H9 (cell line): ENCODE results near the gene TSHZ1. TPM values are rescaled to one million over a fixed set of nuclear protein-coding genes. Genes with fewer than 3 reads are reported as not detected.

ENCODE experiments used
- DNase-seq: peaks from one replicate; pipeline ENCODE4 v3.0.0-alpha.2; 2017
- H2AFZ ChIP-seq: one replicate; pipeline ENCODE4 v1.6.1; 2013; ENCODE audit warnings: mild to moderate bottlenecking, low read length, control low read depth, moderate library complexity
- H2AK5ac ChIP-seq: 2 replicates; pipeline ENCODE4 v1.6.1; 2013; ENCODE audit warnings: low read length, control low read depth, mixed read lengths; ENCODE audit not compliant: insufficient read length
- H2BK120ac ChIP-seq: one replicate; pipeline ENCODE4 v1.6.1; 2013; ENCODE audit warnings: low read depth, mild to moderate bottlenecking, low read length, control low read depth, inconsistent platforms; ENCODE audit not compliant: poor library complexity, severe bottlenecking
- H2BK12ac ChIP-seq: 2 replicates; pipeline ENCODE4 v1.6.1; 2013; ENCODE audit warnings: low read length, control low read depth, mixed read lengths, low read depth; ENCODE audit not compliant: insufficient read length
- H2BK15ac ChIP-seq: 2 replicates; pipeline ENCODE4 v1.6.1; 2013; ENCODE audit warnings: low read depth, low read length, control low read depth
- H2BK20ac ChIP-seq: one replicate; pipeline ENCODE4 v1.6.1; 2013; ENCODE audit warnings: low read depth, mild to moderate bottlenecking, low read length, control low read depth, inconsistent platforms; ENCODE audit not compliant: poor library complexity, severe bottlenecking
- H2BK5ac ChIP-seq: 2 replicates; pipeline ENCODE4 v1.6.1; 2013; ENCODE audit warnings: low read length, control low read depth, mixed read lengths; ENCODE audit not compliant: insufficient read length
- H3K14ac ChIP-seq: 2 replicates; pipeline ENCODE4 v1.6.1; 2013; ENCODE audit warnings: low read length, control low read depth; ENCODE audit not compliant: insufficient read depth
- H3K18ac ChIP-seq: 2 replicates; pipeline ENCODE4 v1.6.1; 2013; ENCODE audit warnings: low read depth, mild to moderate bottlenecking, mixed read lengths, low read length, control low read depth; ENCODE audit not compliant: insufficient read length
- H3K23ac ChIP-seq: 2 replicates; pipeline ENCODE4 v1.6.1; 2013; ENCODE audit warnings: low read length, control low read depth, mixed read lengths, low read depth; ENCODE audit not compliant: insufficient read length
- H3K23me2 ChIP-seq: 2 replicates; pipeline ENCODE4 v1.6.1; 2013; ENCODE audit warnings: low read depth, mild to moderate bottlenecking, mixed read lengths, low read length, control low read depth; ENCODE audit not compliant: insufficient read length, poor library complexity, severe bottlenecking
- H3K27ac ChIP-seq: 2 replicates; pipeline ENCODE4 v1.5.1; 2013; ENCODE audit warnings: low read length, control low read depth, mixed read lengths, low read depth; ENCODE audit not compliant: insufficient read length
- H3K27me3 ChIP-seq: 2 replicates; pipeline ENCODE4 v1.6.1; 2013; ENCODE audit warnings: low read length, control low read depth, inconsistent platforms; ENCODE audit not compliant: insufficient read depth
- H3K4ac ChIP-seq: 2 replicates; pipeline ENCODE4 v1.6.1; 2013; ENCODE audit warnings: low read depth, mild to moderate bottlenecking, control low read depth, inconsistent platforms, low read length, moderate library complexity
- H3K4me1 ChIP-seq: 2 replicates; pipeline ENCODE4 v1.6.1; 2013; ENCODE audit warnings: low read length, control low read depth, inconsistent platforms; ENCODE audit not compliant: insufficient read depth
- H3K4me2 ChIP-seq: 2 replicates; pipeline ENCODE4 v1.6.1; 2013; ENCODE audit warnings: low read length, control low read depth, mixed read lengths; ENCODE audit not compliant: insufficient read length, insufficient read depth
- H3K56ac ChIP-seq: 2 replicates; pipeline ENCODE4 v1.6.1; 2013; ENCODE audit warnings: low read depth, mild to moderate bottlenecking, mixed read lengths, low read length, control low read depth; ENCODE audit not compliant: insufficient read length
- H3K79me1 ChIP-seq: 2 replicates; pipeline ENCODE4 v1.6.1; 2013; ENCODE audit warnings: low read depth, mild to moderate bottlenecking, moderate library complexity, low read length, control low read depth, inconsistent platforms; ENCODE audit not compliant: insufficient read depth, poor library complexity, severe bottlenecking
- H3K79me2 ChIP-seq: 2 replicates; pipeline ENCODE4 v1.6.1; 2013; ENCODE audit warnings: low read length, control low read depth, inconsistent platforms; ENCODE audit not compliant: insufficient read depth
- H3K9ac ChIP-seq: 2 replicates; pipeline ENCODE4 v1.6.1; 2013; ENCODE audit warnings: low read length, control low read depth, mixed read lengths; ENCODE audit not compliant: insufficient read length; ENCODE audit errors: extremely low read depth
- H3K9me3 ChIP-seq: one replicate; pipeline ENCODE4 v1.6.1; 2013; ENCODE audit warnings: low read depth, low read length, inconsistent platforms; ENCODE audit not compliant: control insufficient read depth
- H3T11ph ChIP-seq: one replicate; pipeline ENCODE4 v1.6.1; 2013; ENCODE audit warnings: mild to moderate bottlenecking, low read length, control low read depth, inconsistent platforms
- H4K20me1 ChIP-seq: one replicate; pipeline ENCODE4 v1.6.1; 2013; ENCODE audit not compliant: control insufficient read depth, insufficient read length, insufficient read depth
- H4K5ac ChIP-seq: 2 replicates; pipeline ENCODE4 v1.6.1; 2013; ENCODE audit warnings: low read depth, mild to moderate bottlenecking, mixed read lengths, low read length, control low read depth; ENCODE audit not compliant: insufficient read length
- H4K8ac ChIP-seq: replicated peaks from 2 replicates; pipeline ENCODE4 v1.6.1; 2013; ENCODE audit warnings: low read length, control low read depth, mixed read lengths, low read depth; ENCODE audit not compliant: insufficient read length
- H4K91ac ChIP-seq: 2 replicates; pipeline ENCODE4 v1.6.1; 2013; ENCODE audit warnings: low read depth, mild to moderate bottlenecking, moderate library complexity, mixed read lengths, low read length, control low read depth; ENCODE audit not compliant: insufficient read length
- H3K27ac Mint-ChIP-seq, 3 experiments: 2 replicates in 2 of 3; 3 replicates in 1 of 3; pipeline ENCODE4 v1.8.0; 2020 to 2021; ENCODE audit warnings: mixed read lengths in 3 of 3, mild to moderate bottlenecking in 1 of 3, moderate library complexity in 1 of 3
- H3K27me3 Mint-ChIP-seq: 2 replicates; pipeline ENCODE4 v1.8.0; 2021; ENCODE audit warnings: low read depth, mild to moderate bottlenecking, moderate library complexity, mixed read lengths
- H3K36me3 Mint-ChIP-seq, 3 experiments: 2 replicates in 2 of 3; 3 replicates in 1 of 3; pipeline ENCODE4 v1.8.0; 2020 to 2021; ENCODE audit warnings: low read depth in 3 of 3, mixed read lengths in 3 of 3; ENCODE audit not compliant: insufficient read depth in 1 of 3
- H3K4me1 Mint-ChIP-seq, 2 experiments: 2 replicates each; pipeline ENCODE4 v1.8.0; 2020; ENCODE audit warnings: mixed read lengths in 2 of 2
- H3K4me3 Mint-ChIP-seq, 2 experiments: 2 replicates in 1 of 2; 3 replicates in 1 of 2; pipeline ENCODE4 v1.8.0; 2020 to 2021; ENCODE audit warnings: mild to moderate bottlenecking in 2 of 2, mixed read lengths in 2 of 2, moderate library complexity in 1 of 2
- H3K9me3 Mint-ChIP-seq, 2 experiments: 2 replicates in 1 of 2; 3 replicates in 1 of 2; pipeline ENCODE4 v1.8.0; 2020; ENCODE audit warnings: mild to moderate bottlenecking in 2 of 2, mixed read lengths in 2 of 2, moderate library complexity in 1 of 2
- WGBS: extraction: QIAGEN DNeasy Blood & Tissue Kit; methylation state at CpG from one replicate; pipeline ENCODE4 v1.1.7; 2013; ENCODE audit warnings: missing lambda C conversion rate, low lambda C conversion rate, mixed read lengths; ENCODE audit not compliant: insufficient read length; ENCODE audit errors: extremely low coverage; 5-methylcytosine and 5-hydroxymethylcytosine counted together
- total RNA-seq: library from RNA; stranded (reverse); gene quantifications from 2 replicates; pipeline ENCODE4 v1.2.1, GENCODE V29; 2021
- TF ChIP-seq, protein P1 (sequence below): fragments of 200-600 bp; sonication (generic); conservative IDR thresholded peaks from 3 replicates; pipeline ENCODE4 v1.8.0; 2021; ENCODE audit warnings: antibody characterized with exemption, mild to moderate bottlenecking

Gene TSHZ1
- total RNA-seq, 1 experiment from 2014 or later, result 0.15 TPM

DNA sequence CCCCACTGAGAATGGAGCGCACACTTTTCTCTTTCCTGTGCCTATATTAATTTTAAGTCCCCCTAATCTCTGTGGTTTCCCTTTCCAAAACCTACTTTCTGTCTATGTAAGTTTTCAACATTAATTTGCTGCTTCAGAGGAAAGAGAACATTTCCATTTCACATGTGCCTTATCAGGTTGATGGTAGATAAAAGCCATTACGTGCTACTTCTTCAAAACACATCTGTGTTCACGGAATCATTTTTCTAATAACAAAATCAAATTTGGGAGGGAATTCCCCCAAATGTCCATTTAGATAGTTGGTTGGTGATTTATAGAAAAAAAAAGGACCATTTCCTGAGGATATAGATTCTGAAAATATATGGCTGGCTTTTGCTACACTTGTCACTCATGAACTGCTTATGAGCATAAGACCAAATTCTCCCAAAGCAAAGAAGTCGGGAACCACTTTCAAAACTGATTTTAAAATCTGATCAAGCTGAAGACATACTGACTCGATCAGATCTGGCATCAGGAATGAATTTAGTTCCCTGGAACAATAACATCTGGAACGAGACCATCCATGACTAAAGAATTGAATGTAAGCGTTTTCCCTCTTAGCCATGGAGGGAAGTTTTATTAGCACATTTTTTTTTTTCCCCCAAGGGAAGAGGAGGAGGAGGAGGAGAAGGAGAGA lies 9.9 kb upstream of the TSHZ1 start:
- Histone ChIP-seq H2BK20ac (no peak overlapping the region), H2BK12ac (no peak overlapping the region), H3K9me3 (no peaks in the 10 kb centered on the region), H3K56ac (no peak overlapping the region), H2BK5ac (no peak overlapping the region), H3K4ac (no peak overlapping the region), H3K23ac (no peak overlapping the region), H3K4me1 (no peaks in the 10 kb centered on the region), H3K27me3 (peaks cover 25% of the 10 kb centered on the region), H2BK15ac (no peak overlapping the region), H2BK120ac (no peak overlapping the region), H3K18ac (no peak overlapping the region), H4K5ac (no peak overlapping the region), H3K27ac (no peak overlapping the region), H4K8ac (no peak overlapping the region), H2AFZ (no peak overlapping the region), H4K20me1 (no peaks in the 10 kb centered on the region), H2AK5ac (no peak overlapping the region), H3K9ac (no peak overlapping the region), H4K91ac (no peak overlapping the region), H3K23me2 (peaks cover 16% of the 10 kb centered on the region), H3K79me2 (no peaks in the 10 kb centered on the region), H3T11ph (no peak overlapping the region), H3K4me2 (no peak overlapping the region), H3K79me1 (no peaks in the 10 kb centered on the region), H3K14ac (no peak overlapping the region)
- peaks cover 8% of the 10 kb centered on the region in 2 experiments for H3K4me1 Mint-ChIP-seq
- no peak overlapping the region for H3K27ac Mint-ChIP-seq
- H3K4me3 Mint-ChIP-seq, result no peak overlapping the region
- H3K9me3 Mint-ChIP-seq, result no peaks in the 10 kb centered on the region
- no CpG with 5 or more reads among the region's 7 CpGs for WGBS
- TF ChIP-seq, protein P1, sequence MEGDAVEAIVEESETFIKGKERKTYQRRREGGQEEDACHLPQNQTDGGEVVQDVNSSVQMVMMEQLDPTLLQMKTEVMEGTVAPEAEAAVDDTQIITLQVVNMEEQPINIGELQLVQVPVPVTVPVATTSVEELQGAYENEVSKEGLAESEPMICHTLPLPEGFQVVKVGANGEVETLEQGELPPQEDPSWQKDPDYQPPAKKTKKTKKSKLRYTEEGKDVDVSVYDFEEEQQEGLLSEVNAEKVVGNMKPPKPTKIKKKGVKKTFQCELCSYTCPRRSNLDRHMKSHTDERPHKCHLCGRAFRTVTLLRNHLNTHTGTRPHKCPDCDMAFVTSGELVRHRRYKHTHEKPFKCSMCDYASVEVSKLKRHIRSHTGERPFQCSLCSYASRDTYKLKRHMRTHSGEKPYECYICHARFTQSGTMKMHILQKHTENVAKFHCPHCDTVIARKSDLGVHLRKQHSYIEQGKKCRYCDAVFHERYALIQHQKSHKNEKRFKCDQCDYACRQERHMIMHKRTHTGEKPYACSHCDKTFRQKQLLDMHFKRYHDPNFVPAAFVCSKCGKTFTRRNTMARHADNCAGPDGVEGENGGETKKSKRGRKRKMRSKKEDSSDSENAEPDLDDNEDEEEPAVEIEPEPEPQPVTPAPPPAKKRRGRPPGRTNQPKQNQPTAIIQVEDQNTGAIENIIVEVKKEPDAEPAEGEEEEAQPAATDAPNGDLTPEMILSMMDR, result no peak
- peaks cover 59% of the 10 kb centered on the region for H3K27me3 Mint-ChIP-seq
- no peak for DNase-seq
- H3K36me3 Mint-ChIP-seq, result no peaks in the 10 kb centered on the region; a peak in 2 of 7 replicates
